Iris pigment epithelial cell (primary cell): ENCODE data around the gene MINDY4.

Source experiments
- DNase-seq: peaks from one replicate; pipeline ENCODE4 v3.0.0-alpha.2; 2011; ENCODE audit warnings: low read depth

The MINDY4 gene

GRCh38 chr7:30931929-30932540 is 160.8 kb downstream of the MINDY4 start:
- no peak for DNase-seq

DNA sequence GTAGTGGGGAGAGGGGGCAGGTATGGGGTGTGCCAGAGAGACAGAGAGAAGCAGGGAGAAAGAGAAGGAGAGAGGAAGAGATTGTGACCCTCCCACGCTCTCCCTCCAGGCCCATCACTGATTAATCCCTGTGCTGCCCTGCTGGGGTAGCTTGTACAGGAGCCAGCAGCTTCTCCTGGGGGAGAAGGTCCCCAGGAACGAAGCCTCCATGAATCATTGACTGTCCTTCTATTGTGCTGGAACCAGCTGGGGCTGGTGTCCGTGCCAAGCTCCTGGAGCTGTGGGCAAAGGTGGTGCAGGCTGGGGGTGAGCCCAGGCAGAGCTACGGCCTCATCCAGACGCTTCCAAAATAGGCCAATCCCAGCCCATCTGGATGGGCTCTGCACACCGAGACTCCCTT is 161.3 kb downstream of the MINDY4 start:
- DNase-seq = no peak

DNA sequence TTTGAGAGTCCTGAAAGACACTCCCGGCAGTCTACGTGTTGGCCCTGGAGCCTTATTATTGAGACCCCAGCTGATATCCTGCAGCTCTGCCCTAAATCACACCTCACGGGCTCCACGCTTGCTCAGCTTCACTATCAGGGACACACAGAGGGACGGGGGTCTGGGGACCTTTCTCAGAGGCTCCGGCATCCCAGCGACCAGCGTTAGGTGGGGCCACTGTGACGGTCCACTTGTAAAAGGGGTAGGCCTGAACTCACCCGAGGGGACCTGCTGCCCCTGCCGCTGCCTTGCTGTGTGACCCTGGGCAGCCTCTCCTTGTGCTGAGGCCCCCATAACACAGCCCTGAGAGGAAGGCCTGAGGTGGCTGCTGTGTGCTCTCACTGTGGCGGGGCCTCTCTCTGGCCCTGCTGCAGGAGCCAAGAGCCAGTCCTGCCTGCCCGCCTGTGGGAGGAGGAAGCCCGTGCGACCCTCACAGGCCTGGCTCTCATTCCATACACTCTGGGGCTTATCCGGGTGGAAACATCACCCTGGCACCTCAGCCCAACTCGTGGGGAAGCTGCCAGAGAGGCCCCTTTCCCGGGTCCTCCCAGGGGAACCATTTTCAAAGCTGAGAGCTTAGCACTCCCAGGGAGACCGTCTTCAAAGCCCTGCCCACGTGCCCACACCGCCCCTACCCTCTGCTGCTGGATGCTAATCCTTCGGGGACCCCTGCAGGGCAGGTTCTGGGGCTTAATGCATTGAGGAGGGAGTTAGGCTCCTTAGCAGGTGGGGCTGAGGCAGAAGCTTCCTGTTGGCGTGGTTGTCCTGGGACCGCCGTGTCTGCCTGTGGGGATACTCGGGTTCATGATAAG is 162.1 kb downstream of the MINDY4 start:
- DNase-seq = no peak

- no peak for DNase-seq
Measured at GRCh38 chr7:30934225-30934624, 163.0 kb downstream of the MINDY4 start.

DNA sequence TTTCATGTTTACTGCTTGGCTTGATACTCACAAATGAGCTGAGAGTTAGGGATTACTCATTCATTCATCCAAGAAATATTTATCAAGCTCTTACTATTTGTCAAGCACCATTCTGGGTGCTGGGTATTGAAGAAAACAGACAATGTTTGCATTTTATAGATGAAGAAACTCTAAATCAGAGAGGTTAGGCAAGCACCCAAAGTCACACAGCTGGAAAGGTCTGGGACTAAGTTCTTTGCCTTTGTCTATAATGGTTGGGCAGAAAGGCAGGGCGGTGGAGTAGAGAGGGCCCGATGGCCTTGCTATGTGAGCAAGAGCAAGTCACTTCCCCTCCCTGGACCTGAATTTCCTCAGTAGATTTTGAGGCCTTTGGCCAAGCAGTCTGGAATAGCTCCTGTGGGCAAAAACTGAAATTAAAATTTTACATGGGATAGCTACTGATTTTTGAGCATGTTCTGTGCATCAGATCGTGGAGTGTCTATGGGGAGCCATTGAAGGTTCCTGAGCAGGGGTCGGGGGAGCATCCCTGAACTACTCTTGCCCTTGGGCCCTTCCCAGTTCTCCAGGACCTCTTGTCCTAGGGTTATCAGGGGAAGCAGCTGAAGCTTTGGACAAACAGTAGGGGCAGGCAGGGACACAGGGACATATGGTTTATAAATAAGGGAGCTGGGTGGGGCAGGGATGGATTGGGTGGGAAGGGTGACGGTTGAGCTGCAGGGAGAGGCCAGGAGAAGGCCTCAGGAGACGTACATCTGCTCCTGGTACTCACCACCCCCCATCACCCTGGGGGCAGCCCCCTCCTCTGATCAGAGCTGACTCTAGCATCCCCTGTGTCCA is 163.7 kb downstream of the MINDY4 start:
- DNase-seq = no peak

DNA sequence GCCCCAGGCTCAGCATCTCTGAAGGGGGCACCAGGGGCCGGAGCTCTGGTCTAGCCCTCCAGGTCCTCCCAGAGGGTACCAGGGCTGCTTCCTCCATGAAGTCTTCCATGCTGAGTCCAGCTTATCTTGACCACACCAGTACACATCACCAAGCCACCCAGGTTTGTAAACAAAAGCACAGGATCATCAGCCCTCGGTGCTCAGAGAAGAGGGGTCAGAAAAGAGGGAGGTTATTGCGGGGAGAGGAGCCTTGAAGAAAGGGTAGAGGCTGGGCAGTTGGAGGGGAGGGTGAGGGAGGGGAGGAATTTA is 164.3 kb downstream of the MINDY4 start:
- DNase-seq = no peak

- DNase-seq = no peak
Measured at GRCh38 chr7:30936650-30937245, 165.5 kb downstream of the MINDY4 start.

DNA sequence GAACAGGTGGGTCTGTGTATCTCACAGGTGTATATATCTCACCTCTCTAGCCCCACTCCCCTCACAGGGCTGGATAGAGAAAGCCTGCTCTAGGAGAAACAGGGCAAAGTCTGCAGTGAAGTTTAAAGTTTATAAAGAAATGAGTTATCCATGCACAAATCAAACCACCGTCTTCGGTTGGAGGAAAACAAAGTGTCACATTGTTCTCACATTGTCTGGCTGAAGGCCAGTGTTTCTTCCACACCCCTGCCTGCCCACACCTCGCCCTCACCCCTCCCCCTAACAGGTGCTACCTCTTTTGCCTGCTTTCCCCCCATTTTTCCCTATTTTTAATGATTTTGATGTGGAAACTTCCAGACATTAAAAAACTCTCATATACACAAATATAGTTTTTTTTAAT is 166.2 kb downstream of the MINDY4 start:
- DNase-seq = no peak

GRCh38 chr7:30938435-30939316 is 167.5 kb downstream of the MINDY4 start:
- DNase-seq = peak; percentile 55

GRCh38 chr7:30941582-30942323 is 170.5 kb downstream of the MINDY4 start:
- DNase-seq = no peak
